Measurements from ENCODE around the gene C3orf20.

GRCh38 chr3:14641346-14641745 is 33.6 kb upstream of the C3orf20 start:
- TF ChIP-seq, protein P1, sequence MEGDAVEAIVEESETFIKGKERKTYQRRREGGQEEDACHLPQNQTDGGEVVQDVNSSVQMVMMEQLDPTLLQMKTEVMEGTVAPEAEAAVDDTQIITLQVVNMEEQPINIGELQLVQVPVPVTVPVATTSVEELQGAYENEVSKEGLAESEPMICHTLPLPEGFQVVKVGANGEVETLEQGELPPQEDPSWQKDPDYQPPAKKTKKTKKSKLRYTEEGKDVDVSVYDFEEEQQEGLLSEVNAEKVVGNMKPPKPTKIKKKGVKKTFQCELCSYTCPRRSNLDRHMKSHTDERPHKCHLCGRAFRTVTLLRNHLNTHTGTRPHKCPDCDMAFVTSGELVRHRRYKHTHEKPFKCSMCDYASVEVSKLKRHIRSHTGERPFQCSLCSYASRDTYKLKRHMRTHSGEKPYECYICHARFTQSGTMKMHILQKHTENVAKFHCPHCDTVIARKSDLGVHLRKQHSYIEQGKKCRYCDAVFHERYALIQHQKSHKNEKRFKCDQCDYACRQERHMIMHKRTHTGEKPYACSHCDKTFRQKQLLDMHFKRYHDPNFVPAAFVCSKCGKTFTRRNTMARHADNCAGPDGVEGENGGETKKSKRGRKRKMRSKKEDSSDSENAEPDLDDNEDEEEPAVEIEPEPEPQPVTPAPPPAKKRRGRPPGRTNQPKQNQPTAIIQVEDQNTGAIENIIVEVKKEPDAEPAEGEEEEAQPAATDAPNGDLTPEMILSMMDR (IDR thresholded peaks at IDR 0.05), result no peak
- TF ChIP-seq POLR2A (IDR thresholded peaks at IDR 0.05), result no peak
